Stimulated activated CD8-positive, alpha-beta memory T cell treated with anti-CD3 and anti-CD28 coated beads, Interleukin-2, amount 100 ng/mL, for 1 hour (primary cell): ENCODE measurements around the gene PRXL2B.

Source experiments
- DNase-seq, 2 donors: peaks; one replicate each; pipeline ENCODE4 v3.0.0-alpha.2; 2020; ENCODE audit warnings: low read depth in 2 of 2

PRXL2B gene

DNA sequence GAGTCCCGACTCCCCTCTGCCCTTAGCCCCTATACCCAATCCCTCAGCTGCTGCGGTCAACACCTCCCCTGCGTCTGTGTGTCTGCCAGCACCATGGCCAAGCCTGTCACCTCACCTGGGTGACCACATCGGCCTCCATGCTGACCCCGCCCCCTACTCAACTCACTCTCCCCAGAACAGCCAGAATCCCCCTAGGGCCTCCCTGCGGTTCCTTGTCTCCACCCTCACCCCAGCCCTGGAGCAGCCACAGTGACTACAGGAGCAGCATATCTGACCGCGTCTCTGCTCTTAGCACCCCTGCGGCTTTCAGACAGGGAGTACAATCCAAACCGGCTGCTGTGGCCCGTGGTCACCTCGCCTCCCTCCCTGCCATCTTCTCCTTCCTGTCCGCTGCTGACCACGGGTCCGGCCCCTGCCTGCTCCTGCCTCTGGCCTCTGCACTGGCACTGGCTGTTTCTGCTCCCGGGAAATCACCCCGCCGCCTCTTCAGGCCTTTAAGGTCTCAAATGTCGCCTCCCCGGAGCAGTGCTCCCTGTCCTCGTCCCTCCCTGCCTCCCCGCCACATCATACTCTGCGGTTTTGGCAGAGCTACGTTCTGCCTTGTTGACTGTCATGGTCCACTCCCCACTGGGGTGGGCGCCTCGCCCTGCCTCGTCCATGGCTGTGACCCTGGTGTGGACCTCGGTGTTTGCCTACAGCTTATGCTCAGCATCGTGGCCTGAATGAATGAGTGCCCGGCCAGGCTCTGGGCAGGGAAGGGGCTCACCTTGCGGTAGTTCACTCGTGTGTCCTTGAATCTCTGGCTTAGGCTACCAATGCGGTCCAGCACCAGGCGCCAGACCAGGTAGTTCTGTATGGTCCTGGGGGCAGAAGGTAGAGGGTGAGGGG is 11.1 kb downstream of the PRXL2B start:
- DNase-seq = no peak

DNA sequence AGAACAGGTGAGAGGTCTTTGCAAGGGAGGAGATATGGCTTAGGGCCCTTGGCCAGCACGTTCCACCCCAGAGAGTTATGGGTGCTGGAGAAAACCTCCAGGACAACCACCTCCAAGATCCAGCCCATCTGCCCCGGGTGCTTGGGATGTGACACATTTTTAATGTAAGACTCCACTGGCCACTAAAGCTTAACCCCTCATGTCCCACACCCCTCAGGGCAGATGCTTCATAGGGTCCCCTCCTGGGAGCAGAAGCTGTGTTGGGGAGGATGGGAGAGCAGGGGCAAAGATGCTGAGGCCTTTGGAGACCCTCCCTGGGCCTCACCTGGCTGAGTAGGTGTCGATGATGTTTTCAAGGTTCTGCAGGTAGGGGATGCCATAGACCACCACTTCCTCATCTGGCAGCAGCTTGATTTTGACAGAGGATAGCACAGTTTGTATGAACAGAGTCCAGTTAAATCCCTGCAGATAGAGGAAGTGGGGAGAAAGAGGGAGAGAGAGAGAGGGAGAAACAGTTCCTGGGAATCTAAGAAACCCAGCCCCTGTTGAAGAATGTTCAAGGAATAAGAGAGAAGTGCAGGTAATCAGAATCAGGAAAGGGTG is 11.9 kb downstream of the PRXL2B start:
- no peak for DNase-seq

DNA sequence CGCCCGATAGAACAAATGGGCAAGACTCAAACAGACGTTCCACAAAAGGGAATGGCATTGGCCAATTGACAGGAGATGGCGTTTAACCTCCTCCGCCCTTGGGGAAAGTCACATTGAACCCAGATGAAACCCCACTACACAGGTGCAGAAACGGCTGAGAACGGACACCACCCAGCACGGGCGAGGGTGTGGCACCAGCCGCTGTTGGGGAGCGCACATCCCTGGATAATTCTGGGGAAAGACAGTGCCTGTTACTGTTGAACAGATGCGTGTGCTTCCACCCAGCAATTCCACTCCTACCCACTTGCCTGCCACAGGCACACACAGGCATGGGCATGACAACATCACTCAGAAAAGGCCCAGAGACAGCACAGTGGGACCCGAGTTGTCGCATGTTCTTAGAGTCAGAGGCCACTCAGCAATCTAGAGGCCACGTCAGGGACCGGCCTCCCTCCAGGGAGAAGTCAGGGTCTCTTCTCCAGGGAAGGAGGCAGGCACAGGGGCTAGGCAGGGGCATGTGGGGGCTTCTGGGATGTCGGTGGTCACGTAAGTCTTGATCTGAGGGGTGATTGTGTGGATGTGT is 15.2 kb downstream of the PRXL2B start:
- DNase-seq = no peak

DNA sequence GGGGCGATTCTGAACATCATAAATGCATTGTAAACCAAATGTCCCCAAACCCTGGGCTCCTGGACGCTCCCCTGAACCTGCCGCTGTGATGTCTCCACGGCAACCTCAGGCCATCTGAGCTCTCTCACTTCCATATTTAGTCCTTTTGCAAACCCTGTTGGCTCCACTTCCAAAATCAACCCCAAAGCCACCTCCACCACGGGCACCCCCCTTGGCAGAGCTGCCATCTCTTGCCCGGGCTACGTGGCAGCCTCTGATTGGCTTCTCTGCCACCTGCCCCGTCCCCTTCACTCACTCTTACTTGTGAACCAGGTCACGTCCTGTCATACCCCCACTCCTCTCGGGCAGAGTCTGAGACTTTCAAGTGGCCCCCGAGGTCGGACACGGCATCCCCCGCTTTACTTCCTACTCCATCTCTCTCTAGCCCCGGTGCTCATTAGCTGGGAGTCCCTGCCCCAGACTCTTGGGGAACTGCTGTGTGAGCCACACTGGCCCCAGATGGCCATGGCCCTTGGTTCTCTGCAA is 15.8 kb downstream of the PRXL2B start:
- no peak for DNase-seq

DNA sequence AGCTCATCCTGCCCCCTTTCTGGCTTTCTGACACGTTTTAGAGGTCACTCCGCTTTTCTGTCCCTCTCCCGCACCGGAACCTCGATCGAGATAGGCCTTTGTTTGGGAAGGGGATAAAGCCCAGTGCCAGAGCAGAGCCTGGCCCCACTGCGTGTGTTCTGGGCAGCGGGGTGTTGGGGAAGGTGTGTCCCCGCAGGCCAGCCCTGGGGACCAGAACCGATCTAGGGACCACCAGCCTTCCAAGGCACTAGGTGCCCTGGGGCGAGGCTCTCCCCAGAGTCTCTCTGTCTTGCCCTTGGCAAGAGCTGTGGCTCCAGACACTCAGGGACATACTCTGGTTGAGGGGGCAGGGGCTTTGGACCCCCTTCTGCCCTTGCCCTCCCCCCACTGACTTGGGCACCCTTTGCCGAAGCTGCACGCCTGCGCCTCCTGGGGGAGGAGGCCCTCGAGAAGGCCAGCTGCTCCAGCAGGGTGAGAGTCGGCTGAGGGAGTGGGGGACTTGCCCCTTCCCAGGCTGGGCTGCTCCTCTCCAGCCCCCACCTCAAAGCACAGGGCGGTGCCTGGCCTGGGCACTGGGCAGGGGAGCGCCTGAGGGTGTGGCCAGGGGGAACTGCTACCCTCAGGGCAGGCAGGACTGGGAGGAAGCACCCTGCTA is 16.4 kb downstream of the PRXL2B start:
- DNase-seq = no peak

DNA sequence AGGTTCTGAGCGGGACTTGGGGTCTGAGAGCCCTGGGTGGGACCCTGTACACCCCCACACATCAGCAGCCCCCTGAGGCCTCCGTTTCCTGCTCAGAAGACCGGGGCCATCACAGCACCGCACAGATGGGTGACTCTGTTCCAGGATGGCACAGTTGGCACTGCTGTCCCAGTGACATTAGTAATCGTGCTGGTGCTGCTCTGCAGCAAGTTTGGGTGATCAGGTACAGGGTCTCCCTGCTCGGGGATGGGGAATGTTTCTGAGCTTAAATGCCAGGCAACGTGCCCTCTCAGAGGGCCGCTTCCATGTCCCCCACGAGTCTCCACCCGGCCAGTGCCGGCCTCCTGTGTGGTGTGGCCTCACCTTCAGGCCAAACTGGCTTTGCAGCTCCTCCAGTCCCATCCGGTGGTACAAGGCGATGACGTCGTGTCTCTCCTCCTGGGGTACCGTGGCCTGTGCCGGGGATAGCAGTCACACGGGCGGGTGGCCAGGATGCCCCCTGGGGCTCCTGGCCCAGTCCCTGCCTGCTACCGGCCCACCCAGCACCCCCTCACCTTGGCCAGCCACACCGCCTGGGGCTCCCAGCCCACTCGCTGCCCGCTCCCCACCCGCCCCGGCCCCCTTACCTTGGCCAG is 17.1 kb downstream of the PRXL2B start:
- DNase-seq = no peak

DNA sequence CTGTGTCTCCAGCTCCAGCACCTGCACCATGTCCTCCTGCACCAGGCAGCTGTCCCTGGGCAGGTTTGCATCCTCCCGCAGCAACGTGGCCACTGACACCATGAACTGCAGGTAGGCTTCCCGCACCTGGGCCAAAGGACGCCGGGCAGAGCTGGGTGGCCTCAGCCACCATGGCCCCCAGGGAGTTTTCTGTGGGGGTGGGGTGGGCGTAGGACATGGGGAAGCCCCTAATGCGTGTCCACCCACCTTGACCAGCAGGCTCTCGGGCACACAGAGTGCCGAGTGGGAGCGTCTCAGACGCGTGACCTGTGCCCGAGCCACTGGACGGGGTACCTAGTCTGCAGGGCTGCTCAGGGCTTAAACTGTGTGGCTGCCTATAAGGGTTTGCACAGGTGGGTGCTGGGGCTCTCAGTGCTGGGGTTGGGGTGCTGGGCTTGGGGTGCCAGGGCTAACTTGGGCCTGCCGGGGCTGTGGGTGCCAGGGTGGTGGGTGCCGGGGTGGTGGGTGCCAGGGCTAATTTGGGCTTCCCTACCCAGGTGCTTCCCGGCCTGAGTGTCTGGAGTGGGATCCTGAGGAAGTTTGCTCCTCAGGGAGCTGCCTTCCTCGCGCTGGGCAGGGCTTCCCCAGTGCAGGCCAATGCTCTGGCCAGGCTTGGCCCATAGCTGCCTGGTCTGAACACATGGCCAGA is 17.7 kb downstream of the PRXL2B start:
- DNase-seq = no peak

DNA sequence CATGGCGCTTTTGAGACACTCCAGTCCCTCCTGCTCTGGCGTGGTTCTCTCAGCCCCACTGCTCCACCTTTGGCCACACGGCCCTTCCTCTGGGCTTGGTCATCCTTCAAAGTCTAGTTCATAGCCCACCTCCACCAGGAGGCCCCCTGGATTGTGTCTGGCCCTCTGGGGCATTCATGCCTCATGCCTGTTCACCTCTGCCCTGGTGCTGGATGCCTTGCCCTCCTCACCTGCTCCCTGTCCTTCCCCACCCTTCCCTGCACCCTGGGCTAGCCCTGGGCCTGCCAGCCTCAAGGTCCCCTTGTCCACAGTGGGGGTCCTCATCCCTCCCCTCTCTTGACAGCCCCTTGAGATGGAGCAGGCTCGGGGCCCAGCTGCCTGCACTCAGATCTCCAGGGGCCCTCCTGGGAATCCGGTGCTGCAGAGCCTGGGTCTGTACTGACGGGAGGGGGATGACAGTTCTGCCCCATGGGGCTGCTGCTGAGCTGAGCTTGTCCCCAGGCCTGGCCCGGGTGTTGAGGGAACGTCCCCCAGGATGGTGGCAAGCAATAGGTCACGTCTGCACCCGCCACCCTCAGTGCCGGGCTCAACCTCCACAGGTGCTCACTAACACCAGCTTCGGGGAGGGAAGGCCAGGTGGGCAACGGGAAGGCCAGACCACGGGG is 18.4 kb downstream of the PRXL2B start:
- no peak for DNase-seq

DNA sequence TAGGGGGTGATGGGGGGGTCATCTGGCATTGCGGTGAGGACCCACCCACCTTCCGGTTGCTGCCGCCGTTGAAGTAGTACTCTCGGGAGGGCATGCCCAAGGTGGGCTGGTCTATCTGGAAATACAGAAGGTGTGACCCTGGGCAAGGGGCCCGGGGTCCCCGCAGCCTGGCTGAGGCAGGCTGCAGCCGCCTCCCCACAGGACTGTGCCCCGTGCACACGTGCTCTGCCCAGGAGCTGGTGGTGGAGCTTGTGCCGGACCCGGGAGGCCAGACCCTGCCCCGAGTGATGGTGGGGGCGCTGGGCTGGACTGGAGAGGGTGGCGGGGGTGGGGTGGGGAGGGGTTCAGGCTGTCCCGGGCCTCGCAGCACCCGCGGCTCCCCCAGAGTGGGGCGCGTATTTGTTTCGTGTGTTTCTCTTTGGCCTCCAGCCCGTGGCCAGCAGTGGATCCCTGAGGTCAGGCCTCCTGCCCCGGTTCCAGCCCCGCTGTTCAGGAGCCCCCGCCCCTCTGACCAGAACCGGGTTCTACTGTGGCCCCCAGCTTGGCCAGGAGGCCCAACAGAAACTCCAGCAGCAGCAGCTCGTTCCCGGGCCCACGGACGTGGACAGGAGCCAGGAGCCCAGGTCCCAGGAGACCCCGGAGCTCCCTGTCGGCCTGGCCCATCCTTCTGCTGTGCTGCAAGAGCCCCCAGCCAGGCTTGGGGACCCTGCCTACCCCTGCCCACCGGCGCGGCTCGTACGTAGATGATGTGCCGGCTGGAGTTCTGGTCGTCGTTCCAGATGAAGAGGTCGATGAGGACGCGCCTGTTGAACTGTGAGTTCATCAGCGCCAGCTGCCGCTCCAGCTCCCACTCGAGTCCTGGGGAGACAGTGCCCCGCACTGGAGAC is 19.2 kb downstream of the PRXL2B start:
- DNase-seq = no peak

DNA sequence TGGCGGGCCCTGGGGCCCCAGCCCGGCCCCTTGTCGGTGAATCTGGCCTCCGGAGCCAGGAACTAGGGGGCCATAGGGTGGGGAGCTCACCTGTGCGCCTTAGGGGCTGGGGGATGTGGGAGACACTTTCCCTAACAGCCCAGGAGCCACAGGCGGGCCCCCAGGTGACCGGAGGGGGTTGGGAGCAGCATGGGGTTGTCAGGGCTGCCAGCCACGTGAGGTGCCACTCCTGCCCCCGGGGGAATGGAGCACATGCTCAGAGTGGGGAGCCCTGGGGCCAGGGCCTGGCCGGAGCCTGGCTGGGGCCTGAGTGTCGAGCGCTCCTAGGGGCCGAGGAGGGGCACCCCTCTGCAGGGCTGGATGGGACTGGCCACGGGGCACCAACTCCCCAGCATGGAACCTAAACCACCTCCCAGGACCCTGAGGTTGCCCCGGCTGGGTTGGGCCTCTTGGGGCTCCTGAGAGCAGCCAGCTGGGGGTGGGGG is 19.9 kb downstream of the PRXL2B start:
- DNase-seq = no peak

DNA sequence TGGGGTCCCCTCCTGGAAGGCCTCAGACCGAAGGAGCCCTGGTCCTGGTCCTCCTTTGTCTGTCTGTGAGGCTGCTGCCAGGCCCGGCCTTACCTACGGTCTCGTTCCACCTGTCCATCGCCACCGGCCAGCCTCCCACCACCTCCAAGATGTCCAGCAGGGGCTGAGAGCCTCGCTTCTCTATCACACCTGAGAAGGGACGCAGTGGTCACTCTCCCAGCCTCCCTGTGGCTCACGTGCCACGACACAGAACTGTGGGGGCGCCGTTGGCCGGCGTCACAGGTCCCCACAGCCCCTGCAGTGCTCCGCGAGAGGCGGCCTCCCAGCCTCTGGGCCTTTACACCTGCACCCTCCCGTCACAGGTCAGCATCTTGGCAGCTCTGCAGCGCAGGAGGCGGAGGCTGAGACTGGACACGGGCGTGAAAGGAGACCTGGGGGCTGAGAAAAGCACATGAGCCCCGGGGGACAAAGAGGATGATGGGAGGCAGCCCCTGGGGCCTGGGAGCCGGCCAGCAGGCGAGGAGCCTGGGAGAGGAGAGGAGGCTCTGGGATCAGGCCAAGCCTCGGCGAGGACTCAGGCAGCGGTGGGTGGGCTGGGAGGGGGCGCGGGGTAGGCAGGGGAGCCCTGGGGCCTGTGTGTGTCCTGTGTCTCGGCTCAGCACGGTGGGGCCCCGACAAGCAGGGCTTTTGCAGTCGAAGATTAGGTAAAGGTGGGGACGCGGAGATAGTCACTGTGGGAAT is 20.5 kb downstream of the PRXL2B start:
- DNase-seq = no peak

DNA sequence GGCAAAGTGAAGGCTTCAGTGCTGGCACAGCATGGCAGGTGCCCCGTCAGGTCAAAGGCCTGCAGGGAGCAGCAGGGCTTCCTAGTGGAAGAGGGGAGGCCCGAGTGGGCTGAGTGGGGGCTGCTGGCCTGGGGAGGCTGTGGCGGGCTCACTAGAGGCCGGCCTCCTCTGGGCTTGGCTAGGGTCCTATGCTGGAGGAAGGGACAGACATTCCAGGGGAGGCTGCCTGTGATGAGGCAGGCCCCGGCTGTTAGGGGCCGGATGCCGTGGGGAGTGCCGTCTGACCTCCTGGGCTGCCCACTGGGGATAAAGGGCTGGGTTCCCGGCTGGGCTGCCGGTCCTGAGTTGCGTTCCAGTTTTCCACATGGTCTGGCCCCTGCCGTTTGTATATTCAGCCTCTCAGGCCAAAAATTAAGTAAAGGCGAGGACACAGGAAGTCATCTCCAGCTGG is 21.1 kb downstream of the PRXL2B start:
- DNase-seq = no peak

DNA sequence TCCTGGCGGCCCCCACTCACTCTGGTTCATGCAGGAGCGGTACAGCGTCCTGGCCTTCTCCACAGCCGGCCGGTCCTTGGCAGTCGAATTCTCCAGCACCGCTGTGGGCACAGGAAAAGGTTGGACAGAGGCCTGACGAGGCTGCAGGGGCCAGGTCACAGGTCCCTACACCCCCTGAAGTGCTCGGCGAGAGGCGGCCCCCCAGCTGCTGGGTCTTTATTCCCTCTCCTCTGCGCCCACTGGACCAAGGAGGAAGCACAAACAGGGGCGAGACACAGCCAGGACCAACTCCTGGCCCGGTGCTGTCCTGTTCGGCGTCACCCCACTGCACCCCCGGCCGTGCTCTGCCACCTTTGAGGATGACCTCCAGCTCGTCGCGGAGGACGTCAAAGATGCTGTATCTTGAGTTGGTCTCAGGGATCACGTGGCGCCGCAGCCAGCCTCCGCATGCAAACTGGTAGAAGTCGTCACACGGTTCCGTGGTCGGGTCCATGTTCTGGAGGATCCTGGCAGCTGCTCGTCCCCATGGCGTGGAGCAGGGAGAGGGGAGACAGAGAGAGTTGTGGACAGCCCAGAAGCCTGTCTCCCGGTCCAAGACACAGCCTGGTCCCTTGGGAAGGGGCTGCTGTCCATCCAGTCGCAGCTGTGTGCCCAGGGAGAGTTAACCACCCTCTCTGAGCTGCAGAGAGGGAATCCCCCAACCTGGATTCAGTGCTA is 22.9 kb downstream of the PRXL2B start:
- DNase-seq = no peak

DNA sequence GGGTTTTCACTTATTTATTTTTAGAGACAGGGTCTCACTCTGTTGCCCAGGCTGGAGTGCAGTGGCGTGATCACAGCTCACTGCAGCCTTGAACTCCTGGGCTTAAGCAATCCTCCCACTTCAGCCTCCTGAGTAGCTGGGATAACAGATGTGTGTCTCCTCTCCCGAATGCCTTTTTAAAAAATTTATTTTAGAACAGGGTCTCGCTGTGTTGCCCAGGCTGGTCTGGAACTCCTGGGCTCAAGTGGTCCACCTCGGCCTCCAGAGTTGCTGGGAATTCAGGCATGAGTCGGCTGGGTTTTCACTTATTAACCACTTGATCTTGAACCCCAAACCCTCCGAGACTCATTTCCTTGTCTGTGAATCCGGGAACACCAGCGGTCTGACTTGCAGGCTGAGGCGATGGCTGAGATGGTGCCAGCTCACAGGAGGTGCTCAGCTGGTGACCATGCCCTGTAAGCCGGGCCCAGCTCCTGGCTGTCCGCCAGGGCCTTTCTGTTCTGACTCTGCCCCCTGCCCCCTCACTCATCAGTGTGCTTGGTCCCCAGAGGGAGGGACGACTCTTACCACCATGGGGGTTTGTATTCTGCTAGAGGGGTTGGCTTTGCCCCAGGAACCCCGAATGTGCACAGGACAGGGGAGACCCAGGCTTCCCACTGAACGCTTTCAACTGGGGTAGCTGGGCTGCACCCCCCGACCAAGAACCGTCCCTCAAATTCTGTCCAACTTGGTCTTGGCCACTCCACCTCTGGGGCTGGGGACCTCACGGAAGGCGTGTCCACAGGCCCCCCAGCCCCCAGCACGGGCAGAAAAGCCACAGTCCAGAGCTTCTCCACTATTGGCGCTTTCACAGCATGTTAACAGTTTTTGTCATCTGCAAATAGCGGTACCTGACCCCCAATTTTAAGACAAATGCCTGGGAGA is 23.7 kb downstream of the PRXL2B start:
- no peak for DNase-seq

DNA sequence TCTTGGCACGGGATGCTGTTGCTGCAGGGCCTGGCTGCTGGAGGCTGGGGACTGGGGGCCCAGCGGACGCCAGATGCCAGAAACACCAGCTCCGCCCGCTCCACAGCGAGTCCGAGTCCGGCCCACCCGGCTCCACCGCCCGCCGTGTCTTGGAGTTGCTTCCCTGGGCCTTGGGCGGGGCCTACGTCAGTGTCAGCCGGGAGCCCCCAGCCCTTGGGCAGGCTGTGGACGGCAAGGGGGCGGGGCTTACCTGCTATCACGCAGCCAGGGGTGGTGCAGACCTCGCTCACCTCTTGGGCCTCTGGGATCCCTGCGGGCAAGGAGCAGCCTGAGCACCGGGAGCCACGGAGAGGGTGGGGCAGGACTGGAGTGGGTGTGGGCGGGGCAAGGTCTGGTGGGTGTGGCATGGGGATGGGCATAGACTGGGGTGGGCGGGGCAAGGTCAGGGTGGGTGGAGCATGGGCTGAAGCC is 24.5 kb downstream of the PRXL2B start:
- DNase-seq = no peak

DNA sequence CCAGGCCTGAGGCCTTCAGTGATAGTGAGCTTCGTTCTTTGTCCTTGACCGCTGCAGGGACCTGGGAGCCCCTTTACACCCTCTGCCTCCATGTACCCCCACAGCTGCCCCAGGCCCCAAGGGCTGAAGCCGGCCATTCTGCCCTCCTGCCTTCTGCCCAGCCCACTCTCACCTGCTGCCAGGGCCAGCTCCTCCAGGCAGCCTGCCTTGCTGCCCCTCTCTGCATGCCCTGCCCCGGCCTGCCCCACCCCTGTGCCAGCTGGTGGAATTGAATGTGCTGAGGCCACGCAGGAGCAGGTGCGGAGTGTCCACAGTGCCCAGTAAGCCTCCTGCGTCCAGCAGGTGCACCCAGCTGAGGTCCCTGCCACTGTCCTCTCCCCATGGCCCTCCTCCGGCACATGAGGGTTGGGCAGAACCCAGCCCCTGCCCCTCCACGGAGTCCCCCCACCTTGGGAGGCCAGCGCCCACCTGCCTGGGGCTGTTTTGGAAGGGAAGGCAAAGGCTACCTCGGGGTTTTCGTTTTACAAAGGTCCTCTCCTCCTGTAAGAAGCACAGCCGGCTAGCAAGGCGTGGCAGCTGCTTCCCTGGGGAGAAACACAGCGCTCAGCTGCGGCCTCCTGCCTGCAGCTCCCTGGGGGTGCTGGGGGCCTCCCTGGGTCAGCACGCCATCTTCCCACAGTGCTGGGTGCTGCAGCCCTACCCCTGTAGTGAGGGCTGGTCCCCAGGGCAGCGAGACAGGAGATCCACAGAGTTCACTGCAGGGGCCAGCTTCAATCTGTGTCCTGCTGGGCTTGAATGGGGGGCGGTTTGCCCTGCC is 25.3 kb downstream of the PRXL2B start:
- DNase-seq = no peak
